T-helper 17 cell (primary cell): Measurements from ENCODE around the gene COL9A2. TPM values are rescaled to one million over a fixed set of nuclear protein-coding genes. Genes with fewer than 3 reads are reported as not detected.
"Not testable (repeated sequence)": the region's sequence is repeated elsewhere in the genome, so short reads cannot be mapped to it uniquely, and the experiment has no call there.

ENCODE experiments used
- ATAC-seq: fragments of 150-1000 bp; cut with Tn5 transposase; 2 replicates; pipeline ENCODE4 v1.10.0; 2021; ENCODE audit warnings: mild to moderate bottlenecking, moderate library complexity
- DNase-seq, 3 donors: peaks; one replicate each; pipeline versions ENCODE4 v3.0.0 to v3.0.0-alpha.2; 2020 to 2021
- H3K9me3 ChIP-seq: one replicate; pipeline ENCODE4 v1.7.0; 2013; ENCODE audit warnings: low read length, mild to moderate bottlenecking; ENCODE audit not compliant: control insufficient read depth, poor library complexity, severe bottlenecking
- H3K27ac Mint-ChIP-seq: one replicate; pipeline ENCODE4 v1.8.0; 2022; ENCODE audit warnings: mild to moderate bottlenecking, moderate library complexity, mixed read lengths
- H3K27me3 Mint-ChIP-seq: one replicate; pipeline ENCODE4 v1.8.0; 2022; ENCODE audit warnings: mixed read lengths
- H3K36me3 Mint-ChIP-seq: one replicate; pipeline ENCODE4 v1.8.0; 2022; ENCODE audit warnings: low read depth, mixed read lengths
- H3K4me1 Mint-ChIP-seq: one replicate; pipeline ENCODE4 v1.8.0; 2022; ENCODE audit warnings: mild to moderate bottlenecking, mixed read lengths
- H3K4me3 Mint-ChIP-seq: one replicate; pipeline ENCODE4 v1.8.0; 2022; ENCODE audit warnings: mild to moderate bottlenecking, moderate library complexity, mixed read lengths
- total RNA-seq, 4 donors: library from RNA in 2 of 4; stranded (reverse) in 2 of 4; gene quantifications; one replicate each; pipeline ENCODE4 v1.2.3 and lab custom pipeline; 2022 to 2026

Gene COL9A2
- total RNA-seq, 2 donors from 2014 or later: 2.6 to 4.3 TPM

DNA sequence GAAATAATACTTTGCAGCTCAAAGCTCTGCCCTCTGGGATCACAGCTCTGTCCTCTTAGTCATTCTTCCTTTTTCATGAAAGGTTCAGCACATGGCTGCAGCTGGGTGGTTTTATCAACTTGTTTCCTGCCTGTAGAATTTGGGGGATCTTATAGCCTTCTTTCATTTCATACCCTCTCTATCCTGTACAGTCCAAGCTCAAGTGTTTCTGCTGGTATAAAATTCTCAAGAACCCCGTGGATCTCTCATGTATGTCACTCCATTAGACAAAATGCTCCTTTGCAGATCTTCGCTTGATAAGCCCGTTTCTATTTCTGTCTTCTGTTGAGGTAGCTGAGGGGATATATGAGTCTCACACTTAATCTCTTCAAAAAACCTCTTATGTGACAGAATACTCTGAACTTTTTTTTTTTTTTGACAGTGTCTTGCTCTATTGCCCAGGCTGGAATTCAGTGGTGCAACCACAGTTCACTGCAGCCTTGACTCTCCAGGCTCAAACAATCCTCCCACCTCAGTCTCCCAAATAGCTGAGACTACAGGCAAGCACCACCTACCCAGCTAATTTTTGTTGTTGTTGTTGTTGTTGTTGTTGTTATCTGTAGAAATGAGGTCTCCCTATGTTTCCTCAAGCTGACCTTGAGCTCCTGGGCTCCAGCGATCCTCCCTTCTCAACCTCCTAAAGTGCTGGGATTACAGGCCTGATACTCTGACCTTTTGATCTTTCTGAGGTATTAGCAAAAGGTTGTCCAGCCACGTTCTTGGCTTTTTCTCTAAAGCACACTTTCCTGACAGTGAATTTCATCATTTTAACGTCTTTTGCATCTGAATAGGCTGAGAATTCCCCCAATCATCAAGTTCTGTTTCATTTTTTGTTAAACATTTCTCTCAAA, 24.6 kb upstream of the COL9A2 start:
- DNase-seq (no peak), ATAC-seq (no peak)
- Mint-ChIP-seq H3K27ac (peak overlapping the region; percentile 93), H3K4me3 (peak overlapping the region; percentile 69), H3K36me3 (peaks cover 2% of the 10 kb centered on the region), H3K4me1 (peaks cover 48% of the 10 kb centered on the region), H3K27me3 (no peaks in the 10 kb centered on the region)
- no peaks in the 10 kb centered on the region for H3K9me3 ChIP-seq

DNA sequence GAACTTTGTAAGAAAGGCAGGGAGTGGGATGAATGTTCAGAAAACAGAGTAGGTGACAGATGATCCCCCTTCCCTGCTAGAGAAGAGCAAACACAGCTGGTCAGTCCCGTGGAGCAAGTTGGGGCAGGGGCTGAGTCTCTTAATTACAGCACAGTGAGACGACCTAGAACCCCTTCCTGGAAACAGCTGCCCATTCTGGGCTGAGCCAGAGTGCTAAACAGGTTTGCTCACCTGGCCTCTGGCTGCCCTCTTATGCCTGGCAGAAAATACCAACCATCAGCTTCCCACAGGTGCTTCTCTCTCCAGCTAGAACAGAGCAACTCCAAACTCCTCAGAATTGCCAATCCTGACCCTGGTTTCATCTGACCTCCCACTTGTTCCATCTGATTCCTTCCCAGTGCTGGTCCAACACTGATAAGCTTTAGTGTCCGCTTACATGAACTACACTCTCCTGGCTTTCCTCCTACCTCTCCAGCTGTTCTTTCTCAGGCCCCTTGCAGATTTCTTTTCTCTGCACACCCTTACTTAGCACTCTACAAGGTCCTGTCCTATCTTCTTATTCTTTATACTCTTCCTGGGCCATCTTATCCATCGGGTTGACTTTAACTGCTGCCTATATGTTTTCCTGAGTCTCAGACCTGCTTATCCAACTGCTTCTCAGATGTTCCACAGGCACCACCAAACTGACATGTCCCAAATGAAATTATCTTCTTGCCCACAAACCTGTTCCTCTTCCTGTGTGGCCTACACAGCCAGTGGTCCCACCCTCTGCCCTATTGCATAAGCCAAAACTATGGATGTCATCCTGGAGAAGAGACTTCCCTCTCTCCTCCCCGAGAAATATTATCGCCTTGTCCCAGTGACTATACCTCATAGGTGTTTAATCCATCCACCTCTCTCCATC, 22.6 kb upstream of the COL9A2 start:
- H3K9me3 ChIP-seq: no peaks in the 10 kb centered on the region
- no peak for ATAC-seq
- no peak for DNase-seq

DNA sequence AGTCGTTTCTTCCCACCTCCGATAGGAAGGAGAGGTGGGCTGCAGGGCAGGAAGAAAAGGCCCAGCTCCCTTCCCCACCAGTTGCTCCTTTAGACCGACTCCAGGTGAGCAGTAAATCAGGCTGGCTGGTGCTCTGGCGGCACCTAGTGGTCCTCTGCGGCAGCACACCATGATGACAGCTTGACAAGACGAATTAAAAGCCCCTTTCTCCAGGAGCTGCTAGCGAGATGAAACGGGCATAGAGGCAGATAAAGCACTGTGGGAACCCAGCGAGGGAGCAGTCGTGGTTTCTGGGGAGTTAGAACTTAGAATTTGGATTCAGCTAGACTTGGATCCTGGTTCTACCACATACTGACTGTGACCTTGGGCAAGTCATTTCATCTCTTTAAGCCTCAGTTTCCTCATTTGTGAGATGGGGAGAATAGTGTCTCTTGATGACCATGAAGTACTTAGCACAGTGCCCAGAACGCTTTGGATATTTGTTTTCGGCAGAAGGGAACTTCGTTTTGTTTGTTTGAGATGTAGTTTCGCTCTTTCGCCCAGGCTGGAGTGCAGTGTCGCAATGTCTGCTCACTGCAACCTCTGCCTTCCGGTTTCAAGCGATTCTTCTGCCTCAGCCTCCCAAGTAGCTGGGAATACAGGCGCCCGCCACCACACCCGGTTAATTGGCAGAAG, 21.8 kb upstream of the COL9A2 start:
- no peaks in the 10 kb centered on the region for H3K9me3 ChIP-seq
- peaks cover 38% of the 10 kb centered on the region for H3K4me1 Mint-ChIP-seq
- H3K27ac Mint-ChIP-seq: peak overlapping the region; percentile 71
- ATAC-seq: peak; percentile 98
- peak overlapping the region; percentile 60 for H3K4me3 Mint-ChIP-seq
- DNase-seq: peak; percentile 67 to 91 (median 78)
- no peaks in the 10 kb centered on the region for H3K27me3 Mint-ChIP-seq
- peaks cover 2% of the 10 kb centered on the region for H3K36me3 Mint-ChIP-seq

More for the DNA sequence above, 22.6 kb upstream of the COL9A2 start:
- Mint-ChIP-seq H3K4me3 (peak overlapping the region; percentile 62), H3K36me3 (peaks cover 2% of the 10 kb centered on the region), H3K27ac (peak overlapping the region; percentile 93), H3K27me3 (no peaks in the 10 kb centered on the region), H3K4me1 (peaks cover 44% of the 10 kb centered on the region)

DNA sequence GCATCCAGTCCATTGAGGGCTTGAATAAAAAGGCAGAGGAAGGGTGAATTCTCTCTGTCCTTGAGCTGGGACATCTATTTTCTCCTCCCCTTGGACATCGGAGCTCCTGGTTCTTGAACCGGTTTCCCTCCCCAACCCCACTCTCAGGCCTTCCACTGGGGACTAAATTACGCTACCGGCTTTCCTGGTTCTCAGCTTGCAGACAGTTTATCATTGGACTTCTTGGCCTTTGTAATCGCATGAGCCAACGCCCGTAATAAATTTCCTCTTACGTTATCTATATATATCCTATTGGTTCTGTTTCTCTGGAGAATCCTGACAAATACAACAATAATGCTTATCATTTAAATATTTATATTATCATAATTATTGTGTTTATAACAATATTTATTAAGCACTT, 20.4 kb upstream of the COL9A2 start:
- no peak overlapping the region for H3K4me3 Mint-ChIP-seq
- no peak for ATAC-seq
- no peaks in the 10 kb centered on the region for H3K27me3 Mint-ChIP-seq
- no peaks in the 10 kb centered on the region for H3K9me3 ChIP-seq
- peaks cover 3% of the 10 kb centered on the region for H3K36me3 Mint-ChIP-seq
- no peak overlapping the region for H3K27ac Mint-ChIP-seq
- H3K4me1 Mint-ChIP-seq: peaks cover 31% of the 10 kb centered on the region
- no peak for DNase-seq

- Mint-ChIP-seq H3K27me3 (no peaks in the 10 kb centered on the region), H3K4me1 (peaks cover 2% of the 10 kb centered on the region), H3K36me3 (peaks cover 2% of the 10 kb centered on the region), H3K27ac (no peak overlapping the region), H3K4me3 (no peak overlapping the region)
- ATAC-seq (no peak), DNase-seq (no peak)
- no peaks in the 10 kb centered on the region for H3K9me3 ChIP-seq
Measured at GRCh38 chr1:40332695-40333094, 15.6 kb upstream of the COL9A2 start.

- H3K36me3 Mint-ChIP-seq: not testable (repeated sequence)
Measured at GRCh38 chr1:40331403-40331802, 14.3 kb upstream of the COL9A2 start.

GRCh38 chr1:40318970-40319621, 2.0 kb upstream of the COL9A2 start:
- H3K36me3 Mint-ChIP-seq: peaks cover 8% of the 10 kb centered on the region
- ATAC-seq (no peak), DNase-seq (no peak)
- H3K4me3 Mint-ChIP-seq: no peak overlapping the region
- H3K27me3 Mint-ChIP-seq: peaks cover 18% of the 10 kb centered on the region
- peak overlapping the region; percentile 24 for H3K27ac Mint-ChIP-seq
- peaks cover 27% of the 10 kb centered on the region for H3K4me1 Mint-ChIP-seq
- H3K9me3 ChIP-seq: no peaks in the 10 kb centered on the region

More at GRCh38 chr1:40331403-40331802, 14.3 kb upstream of the COL9A2 start:
- not testable (repeated sequence) for DNase-seq, ATAC-seq, H3K4me3 Mint-ChIP-seq, H3K27ac Mint-ChIP-seq, H3K4me1 Mint-ChIP-seq, H3K9me3 ChIP-seq, H3K27me3 Mint-ChIP-seq

DNA sequence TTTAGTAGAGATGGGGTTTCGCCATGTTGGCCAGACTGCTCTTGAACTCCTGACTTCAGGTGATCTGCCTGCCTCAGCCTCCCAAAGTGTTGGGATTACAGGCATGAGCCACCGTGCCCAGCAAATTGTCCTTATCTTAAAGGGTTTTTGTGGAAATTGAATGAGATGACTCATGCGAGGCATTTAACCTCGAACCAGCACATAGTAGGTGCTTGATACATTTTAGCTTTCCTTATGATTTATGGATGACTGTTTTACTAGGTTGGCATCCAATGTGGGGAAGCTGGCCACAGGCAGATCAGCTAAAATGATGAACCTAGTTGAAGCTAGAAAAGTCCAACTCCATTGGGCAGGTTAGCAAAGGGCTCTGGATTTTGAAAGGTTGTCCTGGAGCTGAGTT, 1.4 kb upstream of the COL9A2 start:
- peaks cover 18% of the 10 kb centered on the region for H3K27me3 Mint-ChIP-seq
- H3K36me3 Mint-ChIP-seq: peaks cover 8% of the 10 kb centered on the region
- DNase-seq (no peak), ATAC-seq (no peak)
- H3K4me3 Mint-ChIP-seq: no peak overlapping the region
- no peaks in the 10 kb centered on the region for H3K9me3 ChIP-seq
- peak overlapping the region; percentile 24 for H3K27ac Mint-ChIP-seq
- peaks cover 24% of the 10 kb centered on the region for H3K4me1 Mint-ChIP-seq

DNA sequence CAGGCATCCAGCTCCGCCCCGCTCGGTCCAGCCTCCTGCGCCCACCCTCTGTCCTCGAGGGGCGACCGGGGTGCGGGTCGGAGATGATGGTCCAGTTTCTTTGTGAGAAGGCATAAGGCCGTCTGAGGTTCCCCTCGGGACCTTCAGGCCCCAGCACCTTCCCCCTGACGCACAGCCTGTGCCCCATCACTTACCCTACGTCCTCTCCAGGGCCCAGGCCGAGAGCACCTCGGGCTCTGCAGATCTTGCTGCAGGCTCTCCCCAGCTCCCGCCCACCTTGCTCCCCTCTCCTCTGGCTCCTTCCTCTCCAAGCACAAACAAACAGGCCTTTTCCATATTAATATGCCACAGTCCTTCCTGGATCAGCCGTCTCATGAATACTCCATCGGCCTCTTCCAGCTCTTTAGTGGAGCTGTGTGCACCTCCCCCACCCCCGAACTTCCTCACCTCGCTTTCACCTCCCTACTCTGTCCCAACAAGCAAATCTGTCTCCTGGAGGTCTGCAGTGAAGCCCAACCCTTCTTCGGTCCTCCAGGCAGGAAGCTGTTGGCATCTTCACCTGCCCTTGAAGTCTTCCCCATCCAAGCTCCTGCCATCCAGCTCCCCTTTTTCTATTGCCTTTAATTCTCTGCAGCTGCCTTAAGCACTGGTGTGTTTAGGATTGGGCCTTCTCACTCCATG, 448 bp upstream of the COL9A2 start:
- peaks cover 8% of the 10 kb centered on the region for H3K36me3 Mint-ChIP-seq
- ATAC-seq (no peak), DNase-seq (no peak)
- H3K27me3 Mint-ChIP-seq: peaks cover 18% of the 10 kb centered on the region
- H3K4me3 Mint-ChIP-seq: peak overlapping the region; percentile 90
- peaks cover 29% of the 10 kb centered on the region for H3K4me1 Mint-ChIP-seq
- no peaks in the 10 kb centered on the region for H3K9me3 ChIP-seq
- H3K27ac Mint-ChIP-seq: no peak overlapping the region

GRCh38 chr1:40315795-40316594, 1.1 kb downstream of the COL9A2 start:
- Mint-ChIP-seq H3K4me3 (peak overlapping the region; percentile 89), H3K27ac (peak overlapping the region; percentile 82), H3K27me3 (peaks cover 18% of the 10 kb centered on the region), H3K36me3 (peaks cover 8% of the 10 kb centered on the region), H3K4me1 (peaks cover 36% of the 10 kb centered on the region)
- ATAC-seq (peak; percentile 23), DNase-seq (no peak)
- no peaks in the 10 kb centered on the region for H3K9me3 ChIP-seq

DNA sequence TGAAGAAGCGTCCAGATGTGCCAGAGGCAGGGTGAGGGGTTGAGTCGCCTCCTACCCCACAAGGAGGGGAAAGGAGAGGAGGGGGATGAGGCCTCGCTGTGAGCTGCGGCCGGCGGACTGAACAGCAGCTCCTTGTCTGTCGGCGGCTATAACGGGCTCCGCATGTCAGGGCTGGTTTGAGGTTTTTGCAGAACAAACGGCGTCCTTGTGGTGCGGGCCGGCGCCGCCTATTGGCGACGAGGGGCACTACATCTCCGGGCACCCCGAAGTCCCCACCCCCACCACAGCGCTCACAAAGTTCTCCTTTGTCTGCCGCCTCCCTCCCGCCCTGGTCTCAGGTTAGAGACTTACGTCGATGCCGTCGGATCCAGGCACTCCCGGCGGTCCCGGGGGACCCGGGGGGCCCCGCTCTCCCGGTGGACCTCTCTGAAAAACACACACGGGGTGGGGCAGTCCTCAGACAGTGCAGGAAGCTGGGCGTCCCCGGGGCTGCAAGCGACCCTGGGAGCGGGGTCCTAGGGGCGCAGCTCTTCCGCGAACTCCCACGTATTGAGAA, 1.8 kb downstream of the COL9A2 start:
- peaks cover 8% of the 10 kb centered on the region for H3K36me3 Mint-ChIP-seq
- H3K27ac Mint-ChIP-seq: peak overlapping the region; percentile 82
- peak overlapping the region; percentile 89 for H3K4me3 Mint-ChIP-seq
- H3K4me1 Mint-ChIP-seq: peaks cover 40% of the 10 kb centered on the region
- peak; percentile 85 for ATAC-seq
- peak; percentile 69 to 80 (median 75) for DNase-seq
- H3K9me3 ChIP-seq: no peaks in the 10 kb centered on the region
- peaks cover 18% of the 10 kb centered on the region for H3K27me3 Mint-ChIP-seq
